ENCODE data around the gene EIF5B.

The EIF5B gene

DNA sequence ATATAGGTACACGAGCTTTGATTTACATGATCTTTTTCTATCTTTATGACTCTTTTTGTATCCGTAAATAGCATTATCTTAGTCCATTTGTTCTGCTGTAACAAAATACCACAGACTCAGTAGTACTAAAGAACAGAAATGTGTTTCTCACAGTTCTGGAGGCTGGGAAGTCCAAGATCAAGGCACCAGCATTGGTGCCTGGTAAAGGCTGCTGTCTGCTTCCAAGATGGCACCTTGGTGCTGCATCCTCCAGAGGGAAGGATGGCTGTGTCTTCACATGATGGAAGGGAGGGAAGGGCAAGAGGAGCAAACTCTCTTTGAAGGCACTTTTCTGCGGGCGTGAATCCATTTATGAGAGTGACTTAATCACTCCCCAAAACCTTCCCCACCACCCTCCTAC lies 36.0 kb downstream of the EIF5B start:
- DNase-seq (ENCODE audit: low read depth in 3 of 3): no peak

DNA sequence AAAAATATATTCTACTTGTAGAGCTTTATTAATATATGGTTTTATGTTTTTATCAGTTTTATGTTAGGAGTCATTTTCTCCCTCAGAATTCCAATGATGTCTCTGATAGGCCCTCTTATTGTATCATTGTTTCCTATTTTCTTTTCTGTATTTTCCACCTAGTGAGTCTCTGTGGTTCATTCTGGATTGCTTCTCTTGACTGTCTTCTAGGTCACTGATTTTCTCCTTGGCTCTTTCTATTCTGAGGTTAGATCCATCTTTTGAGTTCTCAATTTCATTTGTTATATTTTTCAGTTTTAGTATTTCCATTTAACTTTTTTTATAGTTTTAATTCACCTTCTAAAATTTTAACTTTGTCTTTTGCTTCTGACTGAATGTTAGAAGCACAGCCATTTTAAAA lies 37.6 kb downstream of the EIF5B start:
- no peak for DNase-seq (ENCODE audit: low read depth in 3 of 3)

DNA sequence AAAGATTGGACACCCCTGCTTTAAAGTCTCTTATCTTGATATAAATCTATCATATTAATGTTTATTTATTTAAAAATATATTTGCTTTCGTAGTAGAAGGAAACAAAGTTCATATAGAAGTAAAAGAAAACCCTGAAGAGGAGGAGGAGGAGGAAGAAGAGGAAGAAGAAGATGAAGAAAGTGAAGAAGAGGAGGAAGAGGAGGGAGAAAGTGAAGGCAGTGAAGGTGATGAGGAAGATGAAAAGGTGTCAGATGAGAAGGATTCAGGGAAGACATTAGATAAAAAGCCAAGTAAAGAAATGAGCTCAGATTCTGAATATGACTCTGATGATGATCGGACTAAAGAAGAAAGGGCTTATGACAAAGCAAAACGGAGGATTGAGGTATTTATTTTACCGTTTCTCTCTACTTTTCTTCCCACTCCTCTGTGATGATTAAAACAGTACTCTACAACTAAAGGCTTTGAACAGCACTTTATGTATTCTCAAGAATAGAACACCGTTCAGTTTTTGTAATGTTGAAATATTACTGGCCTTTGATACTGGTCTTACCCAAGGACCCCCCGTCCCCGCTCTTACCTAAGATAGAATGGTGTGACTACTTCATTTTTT lies 39.2 kb downstream of the EIF5B start:
- no peak for DNase-seq (ENCODE audit: low read depth in 3 of 3)

DNA sequence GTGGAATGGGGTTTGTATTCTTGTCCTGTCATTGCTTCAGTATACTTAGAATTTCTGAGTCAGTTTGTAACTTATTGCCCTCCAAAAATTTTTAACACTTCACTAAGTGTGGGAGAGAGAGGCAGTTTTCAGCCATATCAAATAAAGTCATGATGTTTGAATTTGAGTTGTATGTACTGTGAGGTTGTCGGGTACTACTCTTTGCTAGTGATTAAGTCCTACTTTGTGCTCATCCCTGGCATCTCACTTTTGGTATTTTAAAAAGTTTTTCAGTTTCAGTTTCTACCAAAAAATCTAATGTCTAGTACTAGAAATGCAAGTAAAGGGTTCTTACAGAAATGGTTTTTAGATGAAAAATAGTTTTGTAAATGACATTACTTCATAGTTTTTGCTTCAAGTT lies 40.7 kb downstream of the EIF5B start:
- no peak for DNase-seq (ENCODE audit: low read depth in 3 of 3)

DNA sequence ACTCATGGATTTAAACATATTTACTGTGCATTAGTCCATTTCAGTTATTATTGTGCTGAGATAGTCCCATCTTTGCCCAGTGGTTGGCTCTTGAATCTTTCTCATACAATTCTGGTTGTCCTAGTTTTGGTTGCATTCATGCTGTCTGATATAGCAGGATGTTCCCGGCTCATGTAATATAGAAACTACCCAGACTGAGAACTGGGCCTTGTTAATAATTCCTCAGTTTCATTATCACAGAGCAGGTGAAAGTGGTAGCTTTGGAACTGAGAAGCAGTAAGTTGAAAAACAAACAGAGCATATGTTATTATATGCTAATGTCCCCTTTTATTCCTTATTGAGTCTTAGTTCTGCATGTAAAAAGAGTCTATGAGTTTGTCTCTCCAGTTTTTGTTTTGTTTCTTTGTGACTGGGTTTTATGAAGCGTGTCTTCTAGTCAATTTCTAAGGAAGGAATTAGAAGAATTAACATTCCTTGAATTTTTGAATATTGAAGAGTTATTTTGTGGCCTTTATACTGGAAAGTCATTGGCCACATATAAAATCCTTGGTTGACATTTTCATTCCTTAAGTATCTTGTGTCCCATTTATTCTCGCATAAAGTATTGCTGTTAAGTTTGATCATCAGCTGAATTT lies 43.3 kb downstream of the EIF5B start:
- no peak for DNase-seq (ENCODE audit: low read depth in 3 of 3)

DNA sequence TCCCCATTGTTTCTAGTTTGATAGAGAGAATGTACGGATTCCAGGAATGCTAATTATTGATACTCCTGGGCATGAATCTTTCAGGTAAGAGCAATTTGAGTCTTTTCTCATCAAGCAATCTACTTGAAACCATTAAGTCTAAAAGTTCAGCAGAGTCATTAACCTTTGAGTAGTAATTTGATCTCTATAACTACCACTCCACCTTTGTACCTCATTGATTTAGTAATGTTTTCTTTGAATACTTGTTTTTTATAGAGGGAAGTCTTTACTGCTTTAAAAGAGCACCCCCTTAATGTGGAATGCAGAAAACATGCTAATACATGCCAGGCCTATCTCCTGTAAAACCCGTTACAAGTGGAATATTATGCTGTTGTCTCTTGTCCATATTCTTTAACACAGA lies 45.0 kb downstream of the EIF5B start:
- DNase-seq (ENCODE audit: low read depth in 3 of 3): no peak

DNA sequence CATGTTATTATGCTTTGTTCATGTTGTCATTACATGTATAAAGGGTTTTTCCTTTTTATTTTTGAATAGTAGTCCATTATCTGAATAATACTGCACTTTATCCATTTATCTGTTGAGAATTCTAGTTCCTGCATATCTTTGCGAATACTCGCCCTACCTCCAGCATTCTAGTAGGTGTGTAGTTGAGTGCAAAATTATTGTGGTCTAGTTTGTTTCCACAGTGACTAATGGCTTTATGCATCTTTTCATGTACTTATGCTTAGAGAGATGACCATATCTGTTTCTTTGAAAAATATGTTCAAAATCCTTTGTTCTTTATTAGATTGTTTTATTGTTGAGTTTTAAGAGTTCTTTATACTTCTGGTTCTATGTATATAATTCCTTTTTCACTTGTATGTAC lies 48.8 kb downstream of the EIF5B start:
- DNase-seq (ENCODE audit: low read depth in 3 of 3): no peak

DNA sequence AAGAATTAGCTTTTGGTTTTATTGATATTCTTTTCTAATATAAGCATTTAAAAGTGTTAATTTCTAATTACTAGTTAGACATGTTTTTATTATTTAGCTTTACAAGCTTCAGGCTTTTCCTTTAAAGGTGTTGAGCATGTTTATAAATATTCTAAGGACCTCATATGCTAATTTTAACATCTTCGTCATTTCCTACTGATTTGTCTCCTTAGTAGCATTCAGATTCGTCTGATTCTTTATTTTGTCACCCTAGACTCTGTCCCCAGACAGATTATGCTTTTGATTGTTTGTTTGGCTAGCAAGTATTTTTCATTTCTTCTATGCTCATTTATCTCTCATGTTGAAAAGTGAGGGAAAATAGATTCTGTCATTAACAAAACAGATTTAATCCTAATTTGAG lies 51.7 kb downstream of the EIF5B start:
- no peak for DNase-seq (ENCODE audit: low read depth in 3 of 3)

DNA sequence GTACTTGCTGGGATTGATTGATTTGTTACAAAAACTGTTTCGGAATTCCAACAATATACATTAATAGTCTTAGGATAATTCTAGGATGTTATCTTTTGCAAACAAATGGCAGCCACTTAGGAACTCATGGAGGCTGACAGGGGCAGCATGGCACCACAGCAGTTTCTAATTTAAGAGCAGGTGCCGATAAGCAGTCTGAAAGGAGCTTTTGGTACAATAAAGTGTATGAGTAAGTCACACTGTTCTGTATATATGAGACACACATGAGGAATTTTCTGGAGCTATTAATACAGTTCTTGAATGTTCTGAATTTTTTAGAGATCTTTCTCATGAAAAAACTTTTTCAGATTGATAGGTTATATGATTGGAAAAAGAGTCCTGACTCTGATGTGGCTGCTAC lies 52.2 kb downstream of the EIF5B start:
- no peak for DNase-seq (ENCODE audit: low read depth in 3 of 3)

DNA sequence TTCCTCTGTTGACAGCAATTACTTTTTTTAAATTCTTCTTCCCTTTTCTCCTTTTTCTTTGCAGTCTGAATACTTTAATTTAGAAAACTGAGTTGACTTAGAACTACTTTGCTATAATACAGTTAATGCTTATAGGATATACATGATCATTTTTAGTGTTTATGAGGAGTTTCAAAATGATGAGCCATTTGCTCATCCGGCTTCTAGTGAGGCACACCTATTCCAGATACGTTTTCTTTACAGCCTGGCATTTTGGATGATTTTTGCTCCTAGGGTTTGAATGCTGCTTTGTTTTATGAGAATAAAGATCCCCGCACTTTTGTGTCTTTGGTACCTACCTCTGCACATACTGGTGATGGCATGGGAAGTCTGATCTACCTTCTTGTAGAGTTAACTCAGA lies 52.8 kb downstream of the EIF5B start:
- no peak for DNase-seq (ENCODE audit: low read depth in 3 of 3)

DNA sequence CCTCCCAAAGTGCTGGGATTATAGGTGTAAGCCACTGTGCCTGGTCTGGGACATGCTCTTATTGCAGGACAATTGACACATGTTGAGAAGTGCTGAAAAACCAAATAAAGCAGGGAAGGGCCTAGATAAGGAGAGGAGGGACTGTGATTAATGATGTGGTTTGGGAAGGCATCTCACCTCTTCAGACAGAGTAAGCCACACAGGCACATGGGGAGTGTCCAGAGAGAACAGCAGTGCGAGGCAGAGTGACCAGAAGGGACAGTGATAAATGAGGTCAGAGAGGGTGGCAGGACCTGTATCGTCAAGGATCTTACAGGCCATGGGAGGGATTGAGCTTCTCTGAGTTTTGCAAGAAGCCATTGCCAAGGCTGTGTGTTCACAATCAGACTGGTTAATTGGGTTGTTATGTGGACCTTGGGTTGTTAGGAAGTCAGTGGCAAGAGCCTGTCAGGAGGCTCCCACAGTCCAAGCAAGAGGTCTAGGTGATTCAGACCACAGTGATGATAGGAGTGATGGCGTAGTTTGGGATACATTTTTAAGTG lies 58.5 kb downstream of the EIF5B start:
- no peak for DNase-seq (ENCODE audit: low read depth in 3 of 3)

DNA sequence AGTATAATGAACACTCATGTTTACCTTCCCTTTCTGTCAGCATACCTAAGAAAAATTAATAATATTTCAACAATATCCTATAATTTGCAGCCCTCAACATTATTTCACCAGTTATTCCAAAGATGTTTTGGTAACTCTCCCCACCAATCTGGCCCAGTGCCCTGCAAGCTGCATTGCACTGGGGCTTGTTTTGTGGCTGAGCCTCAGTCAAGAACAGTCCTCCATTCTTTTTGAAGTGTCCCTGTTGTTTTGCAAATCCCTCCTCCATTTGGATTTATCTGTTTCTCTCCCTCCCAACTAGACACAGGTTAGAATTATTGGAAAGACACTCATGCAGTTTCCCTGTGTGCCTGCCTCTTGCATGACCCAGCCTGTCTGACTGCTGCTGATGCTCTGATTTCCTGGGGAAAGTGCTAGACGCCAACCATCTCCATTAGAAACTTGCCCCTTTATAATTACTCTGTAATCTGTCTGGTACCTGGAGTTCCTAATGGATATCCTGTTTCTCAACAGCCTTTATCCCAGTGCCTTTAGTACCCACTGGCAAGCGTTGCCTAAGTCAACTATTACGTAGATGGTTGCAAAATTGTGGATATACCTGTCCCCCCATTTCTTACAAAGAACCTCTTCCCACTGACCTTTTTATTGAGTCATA lies 60.2 kb downstream of the EIF5B start:
- no peak for DNase-seq (ENCODE audit: low read depth in 3 of 3)

DNA sequence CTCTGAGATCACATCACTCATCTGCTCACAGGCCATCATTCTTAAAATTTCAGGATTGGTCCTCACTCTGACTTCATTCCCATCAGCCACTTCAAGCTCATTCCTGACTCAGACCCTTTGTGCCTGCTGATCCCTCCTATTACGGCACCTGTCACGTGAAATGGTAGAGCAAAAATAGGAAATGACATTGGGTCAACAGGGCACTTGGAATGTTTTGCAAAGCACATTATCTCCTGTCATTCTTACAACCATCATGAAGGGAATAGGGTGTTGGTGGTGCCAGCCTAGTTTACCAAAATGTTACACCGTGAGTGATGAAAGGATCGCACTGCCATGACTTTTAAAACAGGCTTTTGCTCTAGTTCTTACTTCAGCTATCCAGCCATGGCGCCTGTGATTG lies 61.1 kb downstream of the EIF5B start:
- no peak for DNase-seq (ENCODE audit: low read depth in 3 of 3)

DNA sequence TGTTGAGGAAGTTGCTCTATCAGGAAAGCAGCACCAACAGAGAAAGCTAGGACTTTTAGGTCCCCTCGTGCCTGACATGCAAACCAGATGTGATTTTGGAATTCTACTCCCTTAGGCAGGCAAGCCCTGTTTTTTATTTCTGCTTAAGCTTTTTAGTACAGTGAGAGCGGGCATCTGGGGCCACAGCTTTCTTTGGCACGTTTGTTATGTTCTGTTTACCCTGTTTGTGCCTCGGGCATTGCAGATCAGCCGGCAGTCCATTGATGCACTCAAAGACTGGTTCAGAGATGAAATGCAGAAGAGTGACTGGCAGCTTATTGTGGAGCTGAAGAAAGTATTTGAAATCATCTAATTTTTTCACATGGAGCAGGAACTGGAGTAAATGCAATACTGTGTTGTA lies 61.9 kb downstream of the EIF5B start:
- no peak for DNase-seq (ENCODE audit: low read depth in 3 of 3)

DNA sequence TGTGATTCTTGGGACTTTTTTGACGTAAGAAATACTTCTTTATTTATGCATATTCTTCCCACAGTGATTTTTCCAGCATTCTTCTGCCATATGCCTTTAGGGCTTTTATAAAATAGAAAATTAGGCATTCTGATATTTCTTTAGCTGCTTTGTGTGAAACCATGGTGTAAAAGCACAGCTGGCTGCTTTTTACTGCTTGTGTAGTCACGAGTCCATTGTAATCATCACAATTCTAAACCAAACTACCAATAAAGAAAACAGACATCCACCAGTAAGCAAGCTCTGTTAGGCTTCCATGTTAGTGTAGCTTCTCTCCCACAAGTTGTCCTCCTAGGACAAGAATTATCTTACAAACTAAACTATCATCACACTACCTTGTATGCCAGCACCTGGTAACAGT lies 62.6 kb downstream of the EIF5B start:
- DNase-seq (ENCODE audit: low read depth in 3 of 3): no peak

DNA sequence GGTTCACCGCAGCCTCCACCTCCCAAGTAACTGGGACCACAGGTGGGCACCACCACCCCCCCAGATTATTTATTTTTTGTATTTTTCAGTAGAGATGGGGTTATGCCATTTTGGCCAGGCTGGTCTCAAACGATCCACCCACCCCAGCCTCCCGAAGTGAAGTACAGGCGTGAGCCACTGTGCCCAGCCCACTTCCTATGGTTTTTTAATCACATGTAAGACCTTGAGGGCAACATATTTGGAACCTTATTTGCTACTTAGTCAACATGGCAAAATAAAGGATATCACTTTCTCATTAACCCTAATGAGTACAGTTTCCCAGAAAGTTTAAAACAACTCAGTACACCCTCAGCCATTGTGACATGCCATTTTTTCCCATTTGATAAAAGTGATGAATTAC lies 64.7 kb downstream of the EIF5B start:
- DNase-seq (ENCODE audit: low read depth in 3 of 3): no peak

DNA sequence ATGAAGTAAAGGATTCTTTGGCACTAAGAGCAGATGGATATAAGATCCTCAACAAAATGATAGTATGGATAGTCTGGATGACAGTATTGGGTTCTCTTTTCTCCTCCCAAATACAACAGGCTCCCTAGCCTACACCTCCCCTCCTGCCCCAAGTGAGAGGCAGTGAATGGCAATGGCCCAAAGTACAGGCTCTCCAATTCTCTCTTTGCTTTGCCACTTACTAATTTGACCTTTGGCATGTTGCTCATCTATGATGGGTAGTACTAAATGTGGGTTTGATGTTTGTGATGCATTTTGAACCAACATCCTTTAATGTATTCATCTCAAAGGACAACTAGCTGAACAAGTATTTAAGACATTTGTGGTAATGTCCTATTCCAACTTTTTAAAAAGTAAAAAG lies 65.9 kb downstream of the EIF5B start:
- DNase-seq (ENCODE audit: low read depth in 3 of 3): no peak

DNA sequence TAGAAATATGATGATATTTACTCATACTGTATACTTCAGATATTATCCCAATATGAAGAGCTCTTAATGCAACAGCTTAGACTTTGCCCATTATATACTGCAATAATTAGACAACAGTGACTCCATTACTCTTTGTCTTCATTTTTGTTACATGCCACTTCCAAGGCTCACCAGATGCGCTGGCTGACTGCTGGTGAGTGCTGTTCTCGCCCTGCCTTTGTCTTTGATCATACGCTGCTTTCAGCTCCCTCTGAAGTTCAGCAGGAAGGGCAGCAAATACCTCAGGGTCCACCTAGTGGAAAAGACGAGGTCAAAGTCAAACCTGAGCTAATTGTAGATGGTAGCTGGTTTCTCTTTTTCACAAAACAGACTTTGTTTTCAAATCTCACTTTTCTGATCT lies 66.3 kb downstream of the EIF5B start:
- no peak for DNase-seq (ENCODE audit: low read depth in 3 of 3)

DNA sequence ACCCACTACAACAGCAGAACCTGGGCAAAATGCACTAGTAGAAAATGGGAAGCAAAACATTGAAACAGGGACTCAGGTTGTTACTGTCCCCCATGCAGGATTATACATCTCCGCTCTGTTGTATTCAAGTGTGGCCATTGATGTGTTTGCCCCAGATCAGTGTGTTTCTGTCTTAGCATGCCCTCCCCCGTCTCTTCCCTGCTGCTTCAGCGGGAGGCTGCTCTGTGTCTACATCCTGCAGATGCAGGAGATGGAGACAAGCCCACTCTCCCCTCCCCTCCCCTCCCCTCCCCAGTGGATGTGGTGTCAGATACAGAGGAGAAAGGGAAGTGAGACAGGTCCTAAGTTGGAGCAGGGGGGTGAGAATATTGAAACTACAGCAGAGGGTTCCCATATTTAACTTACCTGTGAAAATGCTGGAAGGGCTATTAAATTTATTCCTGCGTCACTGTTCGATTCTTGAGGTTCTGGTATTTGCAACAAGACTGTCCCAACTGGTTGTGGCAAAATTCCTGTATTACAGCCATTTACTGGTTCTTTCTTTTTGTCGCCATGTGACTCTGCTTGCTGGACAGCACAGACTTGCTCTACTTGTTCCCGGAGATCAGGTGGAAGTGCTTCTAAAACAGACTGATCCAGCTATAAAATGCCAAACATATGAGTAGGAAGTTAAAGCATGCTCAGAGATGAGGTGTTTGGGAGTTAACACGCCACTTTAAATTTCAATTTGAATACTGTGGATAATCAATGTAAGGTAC lies 67.0 kb downstream of the EIF5B start:
- no peak for DNase-seq (ENCODE audit: low read depth in 3 of 3)

DNA sequence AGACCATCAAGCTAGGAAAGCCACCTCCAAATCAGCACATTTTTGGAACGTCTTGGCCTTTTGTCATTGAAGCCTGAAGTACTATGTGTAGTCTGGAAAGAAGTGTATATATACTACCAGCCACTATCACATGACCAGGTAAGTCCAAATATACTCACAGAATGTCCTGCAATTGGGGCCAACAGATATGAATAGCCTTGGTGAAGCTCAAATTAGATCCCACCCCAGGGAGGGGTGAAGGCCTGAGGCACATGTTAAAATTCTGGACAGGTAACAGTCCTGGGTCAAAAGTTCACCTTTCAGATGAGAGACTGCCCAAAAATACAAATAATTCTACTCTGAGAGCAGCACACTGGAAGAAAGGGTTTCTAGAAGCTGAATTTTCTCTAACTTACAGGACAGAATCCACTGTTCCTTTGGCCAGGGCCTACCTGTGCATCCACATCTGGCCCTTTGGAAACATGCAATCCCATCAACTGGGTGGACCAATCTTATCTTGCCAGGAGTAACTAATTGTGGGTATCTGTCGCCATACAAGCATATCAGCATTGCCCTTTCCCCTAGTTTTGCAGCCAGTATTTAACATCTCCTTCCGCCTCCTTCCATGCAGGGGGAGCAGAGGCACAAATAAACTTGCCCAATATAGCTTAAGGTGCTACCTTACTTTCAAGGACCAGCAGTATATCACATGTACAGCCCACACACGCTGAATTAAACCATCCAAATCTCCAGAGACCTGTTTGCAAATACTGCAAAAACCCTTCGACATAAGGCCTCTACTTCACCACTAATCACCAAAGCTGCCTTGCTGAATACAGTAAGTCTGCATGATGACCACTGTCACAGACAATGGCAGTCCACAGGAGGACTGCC lies 67.8 kb downstream of the EIF5B start:
- no peak for DNase-seq (ENCODE audit: low read depth in 3 of 3)

DNA sequence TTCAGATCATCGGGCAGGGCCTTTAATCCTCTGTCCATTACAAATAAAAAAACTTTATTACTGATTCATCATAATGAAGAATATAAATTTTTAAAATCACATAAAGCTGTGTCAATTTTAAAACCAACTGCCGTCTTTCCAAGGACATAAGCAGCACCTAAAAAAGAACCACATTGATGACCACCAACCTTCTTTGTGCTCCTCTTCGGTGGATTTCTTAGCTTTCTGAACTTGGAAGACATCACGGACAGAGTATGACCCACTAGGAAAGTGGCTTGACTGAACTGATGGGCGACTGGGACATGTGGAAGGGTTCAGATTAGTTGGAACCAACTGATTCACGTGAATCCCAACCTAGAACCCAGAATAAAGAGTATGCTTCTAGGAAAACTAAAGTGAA lies 68.9 kb downstream of the EIF5B start:
- DNase-seq (ENCODE audit: low read depth in 3 of 3): no peak

DNA sequence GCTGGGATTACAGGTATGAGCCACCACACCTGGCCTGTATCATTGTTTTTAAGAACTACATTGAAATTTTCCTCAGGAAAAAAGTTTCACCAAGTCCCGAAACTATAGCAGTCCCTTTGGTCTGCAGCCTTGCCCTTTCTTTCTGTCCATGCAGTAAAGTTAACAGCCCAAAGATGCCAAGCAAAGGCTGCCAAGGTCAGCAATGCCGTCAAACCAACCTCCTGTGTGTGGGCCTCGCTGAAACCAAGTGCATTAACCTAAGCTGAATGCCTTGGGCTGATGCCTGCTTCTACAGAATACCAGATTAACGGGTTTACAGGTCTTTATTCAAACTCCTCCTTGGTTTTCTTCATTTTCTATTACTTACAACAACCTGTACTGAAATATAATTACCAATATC lies 73.1 kb downstream of the EIF5B start:
- DNase-seq (ENCODE audit: low read depth in 3 of 3): no peak
